ENCODE results near the gene GPR87. TPM values are rescaled to one million over a fixed set of nuclear protein-coding genes. Genes with fewer than 3 reads are reported as not detected.

The GPR87 gene
- total RNA-seq, 1 experiment from 2014 or later = 0.20 TPM

GRCh38 chr3:151319628-151320027, 3.0 kb upstream of the GPR87 start:
- in situ Hi-C loops (cut with HindIII; ENCODE audit: low sequenced_read_pairs) = no loop called here
- no peak for DNase-seq (ENCODE audit: low spot score)

- in situ Hi-C loops (cut with HindIII; ENCODE audit: low sequenced_read_pairs) = no loop called here
- no peak for DNase-seq (ENCODE audit: low spot score)
These were observed 2.4 kb upstream of the GPR87 start for GRCh38 chr3:151318991-151319390.

- in situ Hi-C loops (cut with HindIII; ENCODE audit: low sequenced_read_pairs) = no loop called here
- no peak for DNase-seq (ENCODE audit: low spot score)
These were observed 1.7 kb upstream of the GPR87 start for GRCh38 chr3:151318313-151318712.

- in situ Hi-C loops (cut with HindIII; ENCODE audit: low sequenced_read_pairs) = no loop called here
- DNase-seq (ENCODE audit: low spot score) = no peak
These were observed 774 bp downstream of the GPR87 start for GRCh38 chr3:151315846-151316245.

GRCh38 chr3:151315136-151315535, 1.5 kb downstream of the GPR87 start:
- in situ Hi-C loops (cut with HindIII; ENCODE audit: low sequenced_read_pairs) = no loop called here
- no peak for DNase-seq (ENCODE audit: low spot score)

- no peak for DNase-seq (ENCODE audit: low spot score)
- in situ Hi-C loops (cut with HindIII; ENCODE audit: low sequenced_read_pairs) = no loop called here
These were observed 2.0 kb downstream of the GPR87 start for GRCh38 chr3:151314593-151314992.

- no peak for DNase-seq (ENCODE audit: low spot score)
- in situ Hi-C loops (cut with HindIII; ENCODE audit: low sequenced_read_pairs) = no loop called here
These were observed 2.5 kb downstream of the GPR87 start for GRCh38 chr3:151314137-151314536.

GRCh38 chr3:151312972-151313371, 3.6 kb downstream of the GPR87 start:
- no peak for DNase-seq (ENCODE audit: low spot score)
- in situ Hi-C loops (cut with HindIII; ENCODE audit: low sequenced_read_pairs) = no loop called here

GRCh38 chr3:151309566-151309965, 7.1 kb downstream of the GPR87 start:
- in situ Hi-C loops (cut with HindIII; ENCODE audit: low sequenced_read_pairs) = no loop called here
- DNase-seq (ENCODE audit: low spot score) = no peak

GRCh38 chr3:151307583-151308488, 8.8 kb downstream of the GPR87 start:
- in situ Hi-C loops (cut with HindIII; ENCODE audit: low sequenced_read_pairs) = no loop called here
- no peak for DNase-seq (ENCODE audit: low spot score)

GRCh38 chr3:151307131-151307530, 9.5 kb downstream of the GPR87 start:
- DNase-seq (ENCODE audit: low spot score) = no peak
- in situ Hi-C loops (cut with HindIII; ENCODE audit: low sequenced_read_pairs) = no loop called here

GRCh38 chr3:151306168-151306810, 10.3 kb downstream of the GPR87 start:
- in situ Hi-C loops (cut with HindIII; ENCODE audit: low sequenced_read_pairs) = no loop called here
- no peak for DNase-seq (ENCODE audit: low spot score)

GRCh38 chr3:151305775-151306151, 10.9 kb downstream of the GPR87 start:
- in situ Hi-C loops (cut with HindIII; ENCODE audit: low sequenced_read_pairs) = no loop called here

GRCh38 chr3:151305060-151305774, 11.4 kb downstream of the GPR87 start:
- DNase-seq (ENCODE audit: low spot score) = peak; percentile 39

More at GRCh38 chr3:151305775-151306151, 10.9 kb downstream of the GPR87 start:
- DNase-seq (ENCODE audit: low spot score) = no peak

GRCh38 chr3:151303751-151304150, 12.9 kb downstream of the GPR87 start:
- no peak for DNase-seq (ENCODE audit: low spot score)
- in situ Hi-C loops (cut with HindIII; ENCODE audit: low sequenced_read_pairs) = no loop called here

More at GRCh38 chr3:151305060-151305774, 11.4 kb downstream of the GPR87 start:
- in situ Hi-C loops (cut with HindIII; ENCODE audit: low sequenced_read_pairs) = no loop called here

- no peak for DNase-seq (ENCODE audit: low spot score)
- in situ Hi-C loops (cut with HindIII; ENCODE audit: low sequenced_read_pairs) = no loop called here
These were observed 14.8 kb downstream of the GPR87 start for GRCh38 chr3:151301787-151302186.

GRCh38 chr3:151300539-151300938, 16.1 kb downstream of the GPR87 start:
- in situ Hi-C loops (cut with HindIII; ENCODE audit: low sequenced_read_pairs) = no loop called here
- no peak for DNase-seq (ENCODE audit: low spot score)

- in situ Hi-C loops (cut with HindIII; ENCODE audit: low sequenced_read_pairs) = no loop called here
- peak; percentile 67 for DNase-seq (ENCODE audit: low spot score)
These were observed 17.6 kb downstream of the GPR87 start for GRCh38 chr3:151299006-151299405.

- DNase-seq (ENCODE audit: low spot score) = no peak
- in situ Hi-C loops (cut with HindIII; ENCODE audit: low sequenced_read_pairs) = no loop called here
These were observed 19.2 kb downstream of the GPR87 start for GRCh38 chr3:151297429-151297828.

- in situ Hi-C loops (cut with HindIII; ENCODE audit: low sequenced_read_pairs) = no loop called here
- no peak for DNase-seq (ENCODE audit: low spot score)
These were observed 20.4 kb downstream of the GPR87 start for GRCh38 chr3:151296226-151296625.
